ENCODE data around the gene SUGP2.
A peak's percentile ranks its signal among the peaks of the same experiment; 100 is the strongest.

SUGP2 gene

GRCh38 chr19:19034204-19034624 is 897 bp upstream of the SUGP2 start:
- H3K4me3 ChIP-seq (replicated peaks in 1 of 2; ENCODE audit: low read depth in 2 of 2, low read length in 2 of 2) = peak overlapping the region; percentile 75 to 92
- TF ChIP-seq CTCF (IDR thresholded peaks at IDR 0.05; ENCODE audit: low read depth, low read length) = no peak
- DNase-seq (ENCODE audit: low read depth in 2 of 2) = peak; percentile 69 to 71

GRCh38 chr19:19033176-19033425 is 216 bp downstream of the SUGP2 start:
- TF ChIP-seq CTCF (IDR thresholded peaks at IDR 0.05; ENCODE audit: low read depth, low read length) = no peak

GRCh38 chr19:19032420-19033175 is 719 bp downstream of the SUGP2 start:
- peak; percentile 95 to 97 for DNase-seq (ENCODE audit: low read depth in 2 of 2)
- no peak for TF ChIP-seq CTCF (IDR thresholded peaks at IDR 0.05; ENCODE audit: low read depth, low read length)
- peak overlapping the region; percentile 92 to 97 for H3K4me3 ChIP-seq (replicated peaks in 1 of 2; ENCODE audit: low read depth in 2 of 2, low read length in 2 of 2)

More at GRCh38 chr19:19033176-19033425, 216 bp downstream of the SUGP2 start:
- no peak for DNase-seq (ENCODE audit: low read depth in 2 of 2)
- H3K4me3 ChIP-seq (replicated peaks in 1 of 2; ENCODE audit: low read depth in 2 of 2, low read length in 2 of 2) = peak overlapping the region; percentile 92 to 97

- peak overlapping the region; percentile 92 to 97 for H3K4me3 ChIP-seq (replicated peaks in 1 of 2; ENCODE audit: low read depth in 2 of 2, low read length in 2 of 2)
- TF ChIP-seq CTCF (IDR thresholded peaks at IDR 0.05; ENCODE audit: low read depth, low read length) = no peak
- no peak for DNase-seq (ENCODE audit: low read depth in 2 of 2)
Measured at GRCh38 chr19:19031891-19032290, 1.4 kb downstream of the SUGP2 start.

GRCh38 chr19:19028526-19028925 is 4.8 kb downstream of the SUGP2 start:
- no peak for DNase-seq (ENCODE audit: low read depth in 2 of 2)
- no peak for TF ChIP-seq CTCF (IDR thresholded peaks at IDR 0.05; ENCODE audit: low read depth, low read length)
- no peak overlapping the region for H3K4me3 ChIP-seq (replicated peaks in 1 of 2; ENCODE audit: low read depth in 2 of 2, low read length in 2 of 2)

- H3K4me3 ChIP-seq (replicated peaks in 1 of 2; ENCODE audit: low read depth in 2 of 2, low read length in 2 of 2) = no peak overlapping the region
- TF ChIP-seq CTCF (IDR thresholded peaks at IDR 0.05; ENCODE audit: low read depth, low read length) = no peak
Measured at GRCh38 chr19:19027228-19027627, 6.1 kb downstream of the SUGP2 start.

More at GRCh38 chr19:19027228-19027627, 6.1 kb downstream of the SUGP2 start:
- DNase-seq (ENCODE audit: low read depth in 2 of 2) = no peak

Data from cardiac fibroblast (primary cell).